ENCODE results near the gene HYDIN. TPM values are rescaled to one million over a fixed set of nuclear protein-coding genes. Genes with fewer than 3 reads are reported as not detected.
"Not testable (repeated sequence)": the region's sequence is repeated elsewhere in the genome, so short reads cannot be mapped to it uniquely, and the experiment has no call there.

The HYDIN gene
- total and polyA plus RNA-seq, 7 donors = under 0.01 to 7.5 (median 1.6) TPM; not detected in 1

DNA sequence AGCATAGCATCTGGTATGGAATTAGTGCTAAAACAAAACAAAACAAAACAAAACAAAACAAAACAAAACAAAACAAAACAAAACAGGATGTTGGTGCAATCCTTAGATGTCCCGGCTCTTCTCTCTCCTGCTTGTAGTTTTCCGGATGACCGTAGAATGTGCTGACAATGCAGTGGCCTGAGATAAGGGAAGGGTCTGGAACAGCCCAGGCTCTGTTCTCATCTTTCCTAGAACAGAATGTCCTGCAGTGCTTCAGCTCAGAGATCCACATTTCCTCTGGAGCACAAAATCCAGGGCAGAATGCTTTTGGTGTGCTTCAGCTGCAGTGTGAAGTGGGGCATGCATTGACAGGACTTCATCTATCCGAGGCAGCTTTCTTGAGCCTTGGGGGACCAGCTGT, 345.9 kb downstream of the HYDIN start:
- H3K27ac ChIP-seq; intact Hi-C loops (cut with DNase I); H3K36me3 ChIP-seq; H3K9me3 ChIP-seq; H3K4me1 ChIP-seq; H3K4me3 ChIP-seq; H3K27me3 ChIP-seq; DNase-seq: not testable (repeated sequence)
- 77 to 79% methylated on average over 4 of the region's 4 CpGs for WGBS, 2 donors

GRCh38 chr16:70882311-70882710, 348.2 kb downstream of the HYDIN start:
- H3K4me3 ChIP-seq; H3K4me1 ChIP-seq; H3K36me3 ChIP-seq; H3K9me3 ChIP-seq; H3K27ac ChIP-seq; intact Hi-C loops (cut with DNase I); DNase-seq; H3K27me3 ChIP-seq: not testable (repeated sequence)
- WGBS, 2 donors = 89 to 90% methylated on average over 8 of the region's 8 CpGs

DNA sequence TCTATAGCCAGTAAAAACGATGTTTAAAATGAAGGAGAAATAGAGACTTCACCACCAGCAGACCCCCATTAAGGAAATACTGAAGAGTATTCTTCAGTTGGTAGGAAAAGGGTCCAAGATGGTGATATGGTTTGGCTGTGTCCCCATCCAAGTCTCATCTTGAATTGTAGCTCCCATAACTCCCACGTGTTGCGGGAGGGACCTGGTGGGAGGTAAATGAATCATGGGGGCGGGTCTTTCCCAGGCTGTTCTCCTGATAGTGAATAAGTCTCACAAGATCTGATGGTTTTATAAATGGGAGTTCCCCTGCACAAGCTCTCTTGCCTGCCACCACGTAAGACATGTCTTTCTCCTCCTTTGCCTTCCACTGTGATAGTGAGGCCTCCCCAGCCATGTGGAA, 352.6 kb downstream of the HYDIN start:
- H3K36me3 ChIP-seq; DNase-seq; intact Hi-C loops (cut with DNase I); H3K27me3 ChIP-seq; H3K4me3 ChIP-seq; H3K9me3 ChIP-seq; H3K27ac ChIP-seq; H3K4me1 ChIP-seq: not testable (repeated sequence)
- 61 to 69% methylated on average over 4 of the region's 5 CpGs for WGBS, 2 donors

DNA sequence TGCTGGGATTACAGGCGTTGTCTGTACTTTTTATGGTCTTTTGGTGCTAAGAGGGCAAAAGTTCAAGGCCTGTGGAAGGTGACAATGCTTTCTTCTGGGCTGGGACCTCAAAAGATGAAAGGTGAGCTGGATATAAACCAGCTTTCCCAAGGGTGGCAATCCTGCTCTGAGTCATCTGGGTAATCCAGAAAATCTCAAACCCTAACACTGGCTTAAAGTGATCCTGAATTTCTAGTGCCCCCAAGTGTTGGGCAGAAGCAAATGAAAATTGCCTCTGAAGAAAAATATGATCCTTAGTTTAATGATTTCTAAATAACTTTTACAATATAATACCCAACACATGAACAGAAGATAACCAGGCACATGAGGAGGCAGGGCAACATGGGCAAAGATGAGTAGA, 354.1 kb downstream of the HYDIN start:
- H3K4me1 ChIP-seq; DNase-seq; H3K36me3 ChIP-seq; intact Hi-C loops (cut with DNase I); H3K27me3 ChIP-seq; H3K9me3 ChIP-seq; H3K4me3 ChIP-seq; H3K27ac ChIP-seq: not testable (repeated sequence)
- no CpG with 5 or more reads among the region's 1 CpG for WGBS, 2 donors

GRCh38 chr16:70864698-70865097, 365.8 kb downstream of the HYDIN start:
- H3K27me3 ChIP-seq; H3K4me3 ChIP-seq; H3K36me3 ChIP-seq; H3K4me1 ChIP-seq; intact Hi-C loops (cut with DNase I); H3K9me3 ChIP-seq; H3K27ac ChIP-seq; DNase-seq: not testable (repeated sequence)
- 63 to 67% methylated on average over 5 of the region's 5 CpGs for WGBS, 2 donors

DNA sequence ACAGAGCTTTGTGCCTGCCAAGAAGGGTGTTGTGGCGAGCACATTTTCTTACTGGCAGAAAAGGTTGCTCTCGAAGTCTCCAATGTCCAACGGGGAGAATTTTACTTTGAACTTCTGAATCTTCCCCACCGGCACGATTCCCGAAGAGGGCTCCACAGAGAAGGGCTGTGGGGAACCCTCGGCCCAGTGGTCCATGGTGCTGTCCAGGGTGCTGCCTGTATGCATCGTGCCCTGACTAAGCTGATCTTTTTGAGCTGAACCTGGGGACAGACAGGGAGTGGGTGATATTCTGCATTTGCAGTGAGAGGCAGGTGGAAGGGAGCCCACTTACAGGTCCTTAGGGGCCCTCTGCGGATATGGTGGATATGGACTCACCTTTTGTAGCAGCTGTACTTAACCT, 368.5 kb downstream of the HYDIN start:
- 53 to 56% methylated on average over 7 to 8 of the region's 9 CpGs for WGBS, 2 donors
- H3K9me3 ChIP-seq; intact Hi-C loops (cut with DNase I); H3K27me3 ChIP-seq; H3K36me3 ChIP-seq; H3K27ac ChIP-seq; H3K4me1 ChIP-seq; H3K4me3 ChIP-seq; DNase-seq: not testable (repeated sequence)

DNA sequence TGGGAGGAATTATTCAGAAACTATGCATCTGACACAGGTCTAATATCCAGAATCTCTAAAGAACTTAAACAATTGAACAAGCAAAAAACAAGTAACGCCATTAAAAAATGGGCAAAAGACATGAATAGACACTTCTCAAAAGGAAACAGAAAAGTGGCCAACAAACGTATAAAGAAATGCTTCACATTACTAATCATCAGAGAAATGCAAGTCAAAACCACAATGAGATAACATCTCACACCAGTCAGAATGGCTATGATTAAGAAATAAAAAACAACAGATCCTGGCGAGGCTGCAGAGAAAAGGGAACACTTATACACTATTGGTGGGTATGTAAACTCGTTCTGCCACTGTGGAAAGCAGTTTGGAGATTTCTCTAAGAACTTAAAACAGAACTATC, 379.2 kb downstream of the HYDIN start:
- H3K27me3 ChIP-seq; H3K4me1 ChIP-seq; intact Hi-C loops (cut with DNase I); H3K9me3 ChIP-seq; H3K4me3 ChIP-seq; H3K27ac ChIP-seq; H3K36me3 ChIP-seq; DNase-seq: not testable (repeated sequence)
- WGBS, 2 donors = 52 to 57% methylated on average over 4 of the region's 4 CpGs

GRCh38 chr16:70823498-70824118, 406.9 kb downstream of the HYDIN start:
- H3K4me1 ChIP-seq; H3K9me3 ChIP-seq; H3K4me3 ChIP-seq; H3K36me3 ChIP-seq; intact Hi-C loops (cut with DNase I); H3K27me3 ChIP-seq; H3K27ac ChIP-seq; DNase-seq: not testable (repeated sequence)
- WGBS, 2 donors = 95 to 96% methylated on average over 1 to 2 of the region's 4 CpGs

GRCh38 chr16:70822734-70823133, 407.8 kb downstream of the HYDIN start:
- 11 to 60% methylated on average over 1 of the region's 2 CpGs for WGBS, 2 donors
- H3K4me1 ChIP-seq; DNase-seq; H3K27me3 ChIP-seq; H3K27ac ChIP-seq; H3K4me3 ChIP-seq; H3K9me3 ChIP-seq; intact Hi-C loops (cut with DNase I); H3K36me3 ChIP-seq: not testable (repeated sequence)

DNA sequence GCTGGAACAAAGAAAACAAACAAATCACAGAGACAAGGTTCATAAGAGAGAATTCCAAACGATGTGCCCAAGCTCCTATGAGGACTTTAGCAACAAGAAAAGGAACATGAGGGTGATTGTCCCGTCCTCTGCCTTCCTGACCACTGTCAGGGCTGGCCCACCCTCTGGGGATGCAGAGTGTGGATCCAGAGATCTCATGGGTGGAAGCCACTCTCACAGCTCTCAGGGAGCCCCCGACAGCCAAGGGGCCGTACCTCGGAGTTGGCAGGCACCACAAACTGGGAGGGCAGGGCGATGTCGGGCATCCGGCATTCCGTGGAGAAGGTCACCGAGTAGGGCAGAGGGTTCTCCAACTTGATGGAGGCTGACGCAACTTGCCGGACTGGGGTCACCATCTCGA, 412.4 kb downstream of the HYDIN start:
- H3K36me3 ChIP-seq; H3K27me3 ChIP-seq; intact Hi-C loops (cut with DNase I); H3K4me1 ChIP-seq; H3K9me3 ChIP-seq; H3K4me3 ChIP-seq; DNase-seq; H3K27ac ChIP-seq: not testable (repeated sequence)
- WGBS, 2 donors = 87 to 89% methylated on average over 11 to 12 of the region's 13 CpGs

All from sigmoid colon (tissue), 7 donors.